Fibroblast of skin of right biceps (primary cell): ENCODE results near the gene PF4V1.

ENCODE experiments used
- DNase-seq: peaks from one replicate; pipeline ENCODE4 v3.0.0-alpha.2; 2013

The PF4V1 gene

GRCh38 chr4:73853246-73853704 is at the start of gene PF4V1:
TSS of gene PF4V1 (plus strand) at chr4:73853296. CDS start at chr4:73853363, 67 bp downstream.
- DNase-seq, result no peak

- DNase-seq, result no peak
These were observed 42.9 kb upstream of the PF4V1 start for GRCh38 chr4:73810191-73810590.

GRCh38 chr4:73811841-73812240 is 41.3 kb upstream of the PF4V1 start:
- DNase-seq, result no peak

- DNase-seq, result no peak
These were observed 38.4 kb upstream of the PF4V1 start for GRCh38 chr4:73814679-73815078.

GRCh38 chr4:73815145-73815544 is 38.0 kb upstream of the PF4V1 start:
- no peak for DNase-seq

- DNase-seq, result peak; percentile 91
These were observed 36.3 kb upstream of the PF4V1 start for GRCh38 chr4:73816814-73817213.

- no peak for DNase-seq
These were observed 35.8 kb upstream of the PF4V1 start for GRCh38 chr4:73817341-73817740.

GRCh38 chr4:73821325-73821724 is 31.8 kb upstream of the PF4V1 start:
- no peak for DNase-seq

GRCh38 chr4:73822389-73822788 is 30.7 kb upstream of the PF4V1 start:
- DNase-seq, result no peak

- no peak for DNase-seq
These were observed 30.1 kb upstream of the PF4V1 start for GRCh38 chr4:73822812-73823504.

- no peak for DNase-seq
These were observed 29.3 kb upstream of the PF4V1 start for GRCh38 chr4:73823760-73824159.

- DNase-seq, result peak; percentile 59
These were observed 24.1 kb upstream of the PF4V1 start for GRCh38 chr4:73828956-73829355.

- DNase-seq, result peak; percentile 74
These were observed 21.5 kb upstream of the PF4V1 start for GRCh38 chr4:73831569-73831968.

- peak; percentile 89 for DNase-seq
These were observed 20.4 kb upstream of the PF4V1 start for GRCh38 chr4:73832651-73833237.

GRCh38 chr4:73836373-73837279 is 16.5 kb upstream of the PF4V1 start, which contains the start of gene CXCL6:
TSS of gene CXCL6 (plus strand) at chr4:73836678. CDS start at chr4:73836751, 73 bp downstream.
- no peak for DNase-seq

GRCh38 chr4:73839071-73839470 is 14.0 kb upstream of the PF4V1 start:
- no peak for DNase-seq

- DNase-seq, result no peak
These were observed 13.4 kb upstream of the PF4V1 start for GRCh38 chr4:73839715-73840114.

GRCh38 chr4:73841243-73841925 is 11.7 kb upstream of the PF4V1 start:
- DNase-seq, result peak; percentile 49

- no peak for DNase-seq
These were observed 10.4 kb upstream of the PF4V1 start for GRCh38 chr4:73842696-73843095.

- DNase-seq, result no peak
These were observed 9.7 kb upstream of the PF4V1 start for GRCh38 chr4:73843369-73843768.

- peak; percentile 81 for DNase-seq
These were observed 8.8 kb upstream of the PF4V1 start for GRCh38 chr4:73844345-73844744.

- DNase-seq, result no peak
These were observed 8.3 kb upstream of the PF4V1 start for GRCh38 chr4:73844806-73845205.
